H1 (cell line): Measurements from ENCODE around the gene GRM4.

Experiments
- CBX8 ChIP-seq: fragments of 300-800, 300-1000 bp; sonication (generic); IDR thresholded peaks from 2 replicates; pipeline ENCODE4 v1.7.1; 2016; ENCODE audit warnings: low read depth, low read length, borderline replicate concordance
- CREB1 ChIP-seq: IDR thresholded peaks from 2 replicates; pipeline ENCODE4 v1.6.1; 2012; ENCODE audit warnings: inconsistent platforms
- GABPA ChIP-seq: IDR thresholded peaks from 2 replicates; pipeline ENCODE4 v1.6.1; 2011; ENCODE audit warnings: mild to moderate bottlenecking, low read length, moderate library complexity, borderline replicate concordance; ENCODE audit not compliant: insufficient read depth
- JUND ChIP-seq: IDR thresholded peaks from 2 replicates; pipeline ENCODE4 v1.6.1; 2011; ENCODE audit warnings: mild to moderate bottlenecking, improper control_type of control experiment, low read length
- MAX ChIP-seq: IDR thresholded peaks from 2 replicates; pipeline ENCODE4 v1.6.1; 2012; ENCODE audit warnings: inconsistent platforms
- SIX5 ChIP-seq: IDR thresholded peaks from 2 replicates; pipeline ENCODE4 v1.6.1; 2011; ENCODE audit warnings: mild to moderate bottlenecking, low read depth, low read length
- SRF ChIP-seq: IDR thresholded peaks from 2 replicates; pipeline ENCODE4 v1.6.1; 2011; ENCODE audit warnings: mild to moderate bottlenecking, low read depth, low read length, moderate library complexity
- TF ChIP-seq, protein P1 (sequence below), 3 experiments: IDR thresholded peaks; 1 replicate in 2 of 3; 2 replicates in 1 of 3; pipeline versions ENCODE4 v1.5.1 to v1.6.1; 2011; ENCODE audit warnings: low read length in 3 of 3, mild to moderate bottlenecking in 3 of 3, inconsistent platforms in 2 of 3, low read depth in 1 of 3, moderate library complexity in 1 of 3; ENCODE audit not compliant: insufficient read depth in 1 of 3; ENCODE audit errors: control extremely low read depth in 1 of 3

- TF ChIP-seq JUND, result no peak
- no peak for TF ChIP-seq SRF
- TF ChIP-seq, protein P1, sequence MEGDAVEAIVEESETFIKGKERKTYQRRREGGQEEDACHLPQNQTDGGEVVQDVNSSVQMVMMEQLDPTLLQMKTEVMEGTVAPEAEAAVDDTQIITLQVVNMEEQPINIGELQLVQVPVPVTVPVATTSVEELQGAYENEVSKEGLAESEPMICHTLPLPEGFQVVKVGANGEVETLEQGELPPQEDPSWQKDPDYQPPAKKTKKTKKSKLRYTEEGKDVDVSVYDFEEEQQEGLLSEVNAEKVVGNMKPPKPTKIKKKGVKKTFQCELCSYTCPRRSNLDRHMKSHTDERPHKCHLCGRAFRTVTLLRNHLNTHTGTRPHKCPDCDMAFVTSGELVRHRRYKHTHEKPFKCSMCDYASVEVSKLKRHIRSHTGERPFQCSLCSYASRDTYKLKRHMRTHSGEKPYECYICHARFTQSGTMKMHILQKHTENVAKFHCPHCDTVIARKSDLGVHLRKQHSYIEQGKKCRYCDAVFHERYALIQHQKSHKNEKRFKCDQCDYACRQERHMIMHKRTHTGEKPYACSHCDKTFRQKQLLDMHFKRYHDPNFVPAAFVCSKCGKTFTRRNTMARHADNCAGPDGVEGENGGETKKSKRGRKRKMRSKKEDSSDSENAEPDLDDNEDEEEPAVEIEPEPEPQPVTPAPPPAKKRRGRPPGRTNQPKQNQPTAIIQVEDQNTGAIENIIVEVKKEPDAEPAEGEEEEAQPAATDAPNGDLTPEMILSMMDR (IDR thresholded peaks at IDR 0.05; ENCODE audit: control extremely low read depth in 1 of 3, insufficient read depth in 1 of 3, low read depth in 1 of 3, low read length in 3 of 3), result no peak
- no peak for TF ChIP-seq CBX8
- no peak for TF ChIP-seq MAX
- TF ChIP-seq SIX5, result no peak
- TF ChIP-seq CREB1, result no peak
- TF ChIP-seq GABPA, result no peak
Observed at GRCh38 chr6:34046617-34047016, 99.3 kb downstream of the GRM4 start.
